ENCODE measurements around the gene PRDX4. TPM values are rescaled to one million over a fixed set of nuclear protein-coding genes. Genes with fewer than 3 reads are reported as not detected.
"Not testable (repeated sequence)": the region's sequence is repeated elsewhere in the genome, so short reads cannot be mapped to it uniquely, and the experiment has no call there.

The PRDX4 gene
- polyA plus RNA-seq, 3 donors = 83.9 to 125 (median 107) TPM

DNA sequence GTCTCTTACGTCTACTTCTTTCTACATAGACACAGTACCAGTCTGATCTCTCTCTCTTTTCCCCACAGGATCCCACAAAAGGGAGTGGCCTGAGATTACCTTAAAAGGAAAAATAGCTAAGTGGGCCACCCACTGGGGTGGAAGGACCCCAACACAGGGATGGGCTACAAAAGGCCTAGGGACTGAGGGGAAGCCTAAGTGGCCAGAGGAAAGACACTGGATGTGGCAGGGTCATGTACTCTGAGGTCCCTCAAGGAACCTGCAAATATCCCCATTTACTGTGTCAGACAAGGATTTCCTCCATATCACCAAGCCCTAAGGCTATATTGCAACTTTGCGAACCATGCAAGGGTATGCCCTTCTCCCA lies 6.5 kb upstream of the PRDX4 start:
- DNase-seq (ENCODE audit: extremely low read depth in 1 of 11, low read depth in 9 of 11, low spot score in 4 of 11) = no peak

DNA sequence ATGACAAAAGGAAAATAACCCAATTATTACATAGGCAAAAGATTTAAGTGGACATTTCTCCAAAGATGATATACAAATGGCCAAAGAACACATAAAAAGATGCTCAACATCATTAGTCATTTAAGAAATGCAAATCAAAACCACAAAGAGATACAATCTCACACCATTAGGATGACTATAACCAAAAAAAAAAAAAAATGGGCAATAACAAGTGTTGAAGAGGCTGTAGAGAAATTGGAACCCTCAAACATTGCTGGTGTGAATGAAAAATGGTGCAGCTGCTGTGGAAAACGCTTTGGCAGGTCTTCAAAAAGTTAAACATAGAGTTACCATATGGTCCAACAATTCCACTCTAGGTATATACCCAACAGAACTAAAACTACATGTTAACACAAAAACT lies 5.6 kb upstream of the PRDX4 start:
- no peak for DNase-seq (ENCODE audit: extremely low read depth in 1 of 11, low read depth in 9 of 11, low spot score in 4 of 11)

DNA sequence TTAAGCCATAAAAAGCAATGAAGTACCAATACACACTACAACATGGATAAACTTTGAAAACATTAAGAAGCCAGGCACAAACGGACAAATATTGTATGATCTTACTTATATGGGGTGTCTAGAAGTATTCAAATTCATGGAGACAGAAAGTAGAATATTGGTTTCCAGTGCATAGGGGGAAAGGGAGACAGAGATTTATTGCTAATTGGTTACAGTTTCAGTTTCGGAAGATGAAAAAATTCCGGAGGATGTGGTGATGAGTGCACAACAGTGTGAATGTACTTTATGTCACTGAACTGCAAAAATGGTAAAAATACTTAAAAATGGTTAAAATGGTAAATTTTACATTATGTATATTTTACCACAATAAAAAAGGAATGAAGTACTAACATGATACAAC lies 5.1 kb upstream of the PRDX4 start:
- no peak for DNase-seq (ENCODE audit: extremely low read depth in 1 of 11, low read depth in 9 of 11, low spot score in 4 of 11)

DNA sequence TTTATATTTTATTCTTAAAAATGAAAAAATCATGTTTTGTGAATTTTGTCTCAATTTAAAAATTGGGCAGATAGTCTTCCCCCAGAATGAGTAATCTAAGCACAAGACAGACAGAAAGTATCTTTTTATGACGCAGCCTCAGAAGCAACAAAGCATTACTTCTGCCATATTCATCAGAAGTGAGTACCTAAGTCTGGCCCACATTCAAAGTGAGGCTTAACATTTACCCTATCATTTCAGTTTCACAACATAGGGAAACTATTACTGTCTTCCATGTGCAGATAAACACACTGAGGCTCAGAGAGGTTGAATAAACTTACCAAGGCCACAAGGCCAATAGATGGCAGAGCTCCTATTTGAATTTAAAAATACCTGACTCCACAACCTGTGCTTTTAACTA lies 4.4 kb upstream of the PRDX4 start:
- DNase-seq (ENCODE audit: extremely low read depth in 1 of 11, low read depth in 9 of 11, low spot score in 4 of 11) = no peak

DNA sequence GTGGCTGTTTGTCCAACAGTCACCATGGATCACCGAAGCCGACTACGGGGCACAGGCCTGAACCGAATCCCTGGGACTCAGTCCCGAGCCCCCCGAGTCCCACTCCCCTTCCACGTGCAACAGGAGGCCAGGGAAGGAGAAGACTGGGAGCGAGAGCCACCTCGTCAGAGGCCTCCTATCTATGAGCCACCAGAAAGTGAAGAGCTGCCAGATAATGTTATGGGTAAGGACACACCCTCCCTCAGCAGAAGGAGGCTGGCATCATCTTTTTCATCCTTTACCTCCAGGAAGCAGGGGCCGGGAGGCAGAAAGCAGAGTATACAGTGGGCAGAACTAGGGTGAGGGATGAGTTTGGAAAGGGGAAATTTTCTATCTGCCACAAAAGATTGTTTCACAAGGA lies 2.8 kb upstream of the PRDX4 start:
- no peak for DNase-seq (ENCODE audit: extremely low read depth in 1 of 11, low read depth in 9 of 11, low spot score in 4 of 11)

DNA sequence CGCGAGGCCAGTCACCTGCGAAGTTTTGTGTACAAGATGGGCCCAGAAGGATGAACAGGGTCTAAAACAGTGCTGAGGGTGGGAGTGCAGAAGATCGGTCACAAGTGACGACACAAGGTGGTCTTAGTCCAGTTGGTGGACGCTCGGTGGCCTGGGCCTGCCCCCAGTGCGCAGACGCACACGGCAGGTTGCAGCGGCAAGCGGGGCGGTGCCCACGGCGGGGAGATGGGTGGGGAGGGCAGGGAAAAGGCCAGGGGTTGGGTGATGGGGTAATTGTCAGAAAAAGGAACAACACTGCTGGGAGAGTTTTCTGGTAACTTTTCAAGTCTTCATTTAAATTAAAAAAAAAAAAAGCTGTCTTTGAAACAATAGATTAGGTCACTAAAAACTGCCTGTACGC lies 1.0 kb upstream of the PRDX4 start:
- DNase-seq (ENCODE audit: extremely low read depth in 1 of 11, low read depth in 9 of 11, low spot score in 4 of 11) = no peak

DNA sequence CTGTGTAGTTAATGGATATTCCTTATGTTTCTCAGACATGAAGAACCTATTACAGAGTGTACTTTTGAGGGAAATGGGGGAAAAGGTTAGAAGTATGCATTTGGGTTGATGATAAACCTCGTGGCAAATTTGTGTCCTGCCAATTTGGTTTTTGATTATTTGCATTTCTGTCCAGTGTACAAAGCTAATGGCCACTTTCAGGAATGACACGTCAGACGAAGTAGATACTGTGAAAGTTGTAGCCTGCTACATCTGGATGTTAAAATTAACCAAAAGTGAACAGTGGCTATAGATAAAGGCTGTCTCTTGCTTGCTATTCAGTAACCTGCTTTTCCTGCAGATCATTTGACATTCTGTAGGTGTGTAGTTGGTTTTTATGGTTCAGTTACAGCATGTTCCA lies 1.0 kb downstream of the PRDX4 start:
- no peak for DNase-seq (ENCODE audit: extremely low read depth in 1 of 11, low read depth in 9 of 11, low spot score in 4 of 11)

DNA sequence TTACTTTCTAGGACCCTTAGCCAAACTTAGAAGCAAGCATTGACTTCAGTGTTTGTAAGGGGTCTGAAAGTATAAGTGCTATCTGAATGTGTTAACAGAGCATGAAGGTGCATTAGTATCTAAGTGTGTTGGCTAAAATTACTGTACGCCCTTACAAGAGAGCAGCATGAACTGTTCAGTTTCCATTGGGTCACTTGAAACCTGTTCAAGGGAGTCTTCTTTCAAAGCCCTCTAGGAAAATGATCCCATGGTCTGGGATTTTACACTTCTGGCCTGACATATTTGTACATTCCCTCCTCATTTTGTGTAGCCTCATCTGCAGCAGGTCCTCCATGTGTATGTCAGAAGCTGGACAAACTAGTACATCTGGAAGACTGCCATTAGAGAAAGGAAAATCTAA lies 3.2 kb downstream of the PRDX4 start:
- no peak for DNase-seq (ENCODE audit: extremely low read depth in 1 of 11, low read depth in 9 of 11, low spot score in 4 of 11)

DNA sequence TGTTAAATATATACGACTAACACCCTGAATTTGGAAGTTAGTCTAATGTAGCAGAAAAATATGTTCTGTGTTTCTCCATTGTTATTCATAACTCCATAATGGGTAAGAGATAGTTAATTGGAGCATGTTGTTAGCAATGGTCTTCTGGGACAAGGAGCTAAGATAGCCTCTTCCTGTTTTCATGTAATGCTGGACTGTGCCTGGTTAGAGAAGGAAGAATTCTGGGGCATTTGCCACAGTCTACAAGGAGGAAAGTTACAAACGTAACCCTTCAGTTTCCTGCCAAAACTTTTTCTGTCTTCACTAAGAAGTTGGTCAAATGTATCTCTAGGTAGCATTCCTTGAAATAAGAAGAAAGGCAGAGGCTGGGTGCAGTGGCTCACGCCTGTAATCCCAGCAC lies 5.8 kb downstream of the PRDX4 start:
- DNase-seq (ENCODE audit: extremely low read depth in 1 of 11, low read depth in 9 of 11, low spot score in 4 of 11) = no peak

DNA sequence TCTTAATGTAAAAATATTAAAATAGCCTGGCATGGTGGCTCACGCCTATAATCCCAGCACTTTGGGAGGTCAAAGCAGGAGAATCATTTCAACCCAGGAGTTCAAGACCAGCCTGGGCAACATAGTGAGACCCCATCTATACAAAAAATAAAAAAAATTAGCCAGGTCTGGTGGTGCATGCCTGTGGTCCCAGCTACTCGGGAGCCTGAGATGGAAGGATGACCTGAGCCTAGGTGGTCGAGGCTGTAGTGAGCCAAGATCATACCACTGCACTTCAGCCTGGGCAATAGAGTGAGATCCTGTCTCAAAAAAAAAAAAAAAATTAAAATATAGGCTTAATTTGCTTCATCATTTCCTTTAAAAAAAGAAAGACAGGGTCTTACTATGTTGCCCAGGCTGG lies 9.2 kb downstream of the PRDX4 start:
- DNase-seq (ENCODE audit: extremely low read depth in 1 of 11, low read depth in 9 of 11, low spot score in 4 of 11) = not testable (repeated sequence)

DNA sequence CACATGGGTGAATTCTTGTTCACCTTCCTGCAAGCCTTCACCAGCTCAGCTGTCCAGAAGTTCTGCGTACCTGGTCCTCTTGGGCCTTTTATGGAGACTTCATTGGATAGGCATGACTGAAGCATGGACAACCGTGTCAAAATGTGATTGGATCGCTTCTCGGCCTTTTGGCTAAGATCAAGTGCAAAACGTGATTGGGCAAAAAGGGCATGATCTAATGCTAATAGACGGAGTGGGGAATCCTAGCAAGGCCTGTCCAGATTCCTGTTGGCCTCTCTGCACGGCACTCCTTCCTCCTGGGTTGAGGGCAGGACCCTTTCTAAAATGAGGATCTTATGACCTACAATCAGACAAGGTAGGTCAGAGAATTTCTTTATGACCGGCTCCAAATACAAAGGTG lies 24.9 kb downstream of the PRDX4 start:
- DNase-seq (ENCODE audit: extremely low read depth in 1 of 11, low read depth in 9 of 11, low spot score in 4 of 11) = no peak

DNA sequence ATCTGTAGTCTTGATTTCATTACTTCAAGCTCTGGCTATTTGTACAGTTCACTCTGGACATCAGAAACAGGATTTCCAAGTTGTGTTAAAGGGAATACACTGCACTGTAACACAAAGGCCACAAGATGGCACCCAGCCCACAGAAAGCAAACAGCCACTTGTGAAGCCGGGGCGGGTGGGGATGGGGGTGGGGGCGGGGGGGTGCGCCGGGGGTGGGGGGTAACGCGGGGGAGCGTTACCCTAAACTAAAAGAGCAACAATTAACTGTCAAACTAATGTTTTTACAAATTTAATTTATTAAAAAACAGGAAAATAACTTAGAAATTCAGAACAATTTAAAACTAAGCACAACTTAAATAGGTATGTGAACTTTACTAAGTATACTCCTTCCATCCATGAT lies 27.3 kb downstream of the PRDX4 start:
- peak; percentile 0 to 43 (median 16) for DNase-seq (ENCODE audit: extremely low read depth in 1 of 11, low read depth in 9 of 11, low spot score in 4 of 11)

DNA sequence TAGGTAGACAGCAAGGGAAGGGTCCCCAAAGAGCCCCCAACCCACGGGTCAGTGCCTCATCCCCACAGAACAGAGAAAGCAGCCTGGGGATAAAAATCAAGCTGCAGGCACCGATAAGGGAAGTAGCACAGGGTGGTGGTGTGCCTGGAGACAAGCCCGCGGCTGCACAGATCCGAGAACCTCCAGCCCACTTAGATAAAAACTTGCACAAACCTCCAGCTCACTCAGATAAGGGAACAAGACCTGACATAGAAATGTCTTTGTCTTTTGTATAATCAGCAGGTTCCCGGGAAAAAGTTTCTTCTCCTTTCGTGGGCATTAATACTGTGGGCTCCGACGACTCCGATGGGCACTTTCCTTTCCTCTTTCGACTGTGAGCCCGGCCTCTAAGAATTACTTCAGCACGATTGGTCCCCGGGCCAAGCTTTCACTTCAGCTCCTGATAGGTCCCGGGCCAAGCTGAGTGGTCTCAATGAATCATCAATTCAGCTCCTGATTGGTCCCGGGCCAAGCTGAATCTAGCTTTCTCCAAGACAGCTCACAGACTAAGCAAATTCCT lies 32.4 kb downstream of the PRDX4 start:
- no peak for DNase-seq (ENCODE audit: extremely low read depth in 1 of 11, low read depth in 9 of 11, low spot score in 4 of 11)

DNA sequence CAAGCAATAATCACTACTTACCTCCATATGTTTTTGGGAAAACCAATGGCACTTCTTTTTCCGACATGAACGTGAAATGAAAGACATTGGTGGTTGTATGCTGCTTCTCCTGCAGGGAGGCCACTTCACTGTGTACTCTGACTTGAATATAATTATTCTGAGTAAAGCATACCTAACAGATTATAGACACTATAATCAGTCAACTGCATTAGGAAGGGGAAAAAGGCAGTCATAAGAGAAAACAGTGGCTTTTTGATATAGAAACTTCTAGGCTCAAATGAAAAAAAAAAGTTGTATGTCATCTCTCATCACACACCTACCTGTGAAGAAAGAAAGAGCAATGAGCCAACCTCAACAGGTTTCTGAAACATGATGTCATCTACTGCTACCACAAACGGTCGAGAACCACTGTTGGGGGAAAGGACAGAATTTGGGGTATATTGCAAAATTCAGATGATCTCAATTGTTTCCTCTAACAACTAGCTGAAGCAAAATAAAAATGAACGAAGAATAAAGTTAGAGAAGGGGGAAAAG lies 37.4 kb downstream of the PRDX4 start:
- no peak for DNase-seq (ENCODE audit: extremely low read depth in 1 of 11, low read depth in 9 of 11, low spot score in 4 of 11)

DNA sequence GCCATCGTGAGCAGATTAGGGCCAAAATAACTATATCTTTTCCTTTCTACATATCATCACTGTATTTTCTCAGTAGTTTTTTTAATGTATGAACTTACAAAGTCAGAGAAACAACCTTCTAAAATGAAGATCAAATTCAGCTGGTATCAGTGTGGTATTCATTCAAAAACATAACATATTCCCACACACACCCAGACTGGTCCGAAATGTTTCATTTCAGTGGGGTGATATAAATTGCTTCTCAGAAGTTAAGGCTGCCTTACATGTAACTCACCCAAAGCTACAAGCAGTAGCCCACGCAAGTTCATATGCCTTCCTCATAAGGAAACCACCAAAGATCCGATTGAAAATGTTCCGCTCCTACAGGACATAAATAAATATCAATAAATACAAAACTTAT lies 37.9 kb downstream of the PRDX4 start:
- no peak for DNase-seq (ENCODE audit: extremely low read depth in 1 of 11, low read depth in 9 of 11, low spot score in 4 of 11)

DNA sequence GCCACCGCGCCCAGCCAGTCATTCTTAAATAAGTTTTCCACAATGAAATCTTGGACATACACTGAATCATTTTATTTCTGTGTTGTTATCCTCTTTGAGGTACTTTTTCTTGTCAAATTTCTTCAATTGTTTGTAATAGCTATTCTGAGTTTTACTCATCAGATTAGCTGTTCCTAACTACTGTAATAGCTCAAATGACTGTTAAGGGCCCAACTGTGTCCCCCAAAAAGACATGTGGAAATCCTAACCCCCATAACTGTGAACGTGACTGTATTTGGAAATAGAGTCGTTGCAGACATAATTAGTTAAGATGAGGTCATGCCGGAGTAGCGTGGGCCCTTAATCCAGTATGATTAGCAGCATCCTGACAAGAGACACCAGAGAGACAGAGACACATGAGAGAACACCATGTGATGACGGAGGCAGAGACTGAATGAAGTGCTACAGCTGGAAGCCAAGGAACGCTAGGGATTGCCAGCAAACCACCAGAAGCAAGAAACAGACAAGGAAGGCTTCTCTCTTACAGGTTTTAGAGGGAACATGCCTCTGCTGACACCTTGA lies 52.9 kb downstream of the PRDX4 start:
- DNase-seq (ENCODE audit: extremely low read depth in 1 of 11, low read depth in 9 of 11, low spot score in 4 of 11) = no peak

DNA sequence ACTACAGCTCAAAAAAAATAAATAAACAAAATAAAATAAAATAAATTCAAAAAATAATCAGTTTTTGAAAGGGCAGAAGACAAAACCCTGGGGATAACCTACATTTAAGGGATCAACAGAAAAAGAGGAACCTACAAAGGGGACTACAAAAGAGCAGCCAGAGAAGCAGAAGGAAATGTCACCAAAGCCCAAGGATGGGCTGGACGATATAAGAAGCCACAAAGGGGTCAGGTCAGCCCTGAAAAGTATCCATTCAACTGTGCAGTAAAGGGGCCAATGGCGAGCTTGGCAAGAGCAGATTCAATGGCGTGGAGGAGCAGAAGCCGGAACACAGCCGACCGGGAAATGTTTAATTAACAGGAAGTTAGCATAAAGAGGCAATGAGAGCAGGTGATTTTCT lies 58.9 kb downstream of the PRDX4 start:
- no peak for DNase-seq (ENCODE audit: extremely low read depth in 1 of 11, low read depth in 9 of 11, low spot score in 4 of 11)

DNA sequence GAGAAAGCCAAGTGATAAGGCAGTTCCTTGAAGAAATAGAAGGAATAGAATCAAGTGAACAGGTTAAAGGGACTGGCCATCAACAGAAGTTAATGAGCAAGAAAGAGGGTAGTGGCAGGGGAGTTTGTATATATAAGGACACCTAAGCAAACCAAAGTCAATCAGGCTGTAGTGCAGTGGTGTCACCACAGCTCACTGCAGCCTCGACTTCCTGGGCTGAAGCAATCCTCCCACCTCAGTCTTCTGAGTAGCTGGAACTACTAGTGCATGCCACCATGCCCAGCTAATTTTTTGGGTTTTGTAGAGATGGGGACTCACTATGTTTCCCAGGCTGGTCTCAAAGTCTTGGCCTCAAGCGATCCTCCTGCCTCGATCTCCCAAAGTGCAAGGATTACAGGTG lies 59.9 kb downstream of the PRDX4 start:
- DNase-seq (ENCODE audit: extremely low read depth in 1 of 11, low read depth in 9 of 11, low spot score in 4 of 11) = no peak

DNA sequence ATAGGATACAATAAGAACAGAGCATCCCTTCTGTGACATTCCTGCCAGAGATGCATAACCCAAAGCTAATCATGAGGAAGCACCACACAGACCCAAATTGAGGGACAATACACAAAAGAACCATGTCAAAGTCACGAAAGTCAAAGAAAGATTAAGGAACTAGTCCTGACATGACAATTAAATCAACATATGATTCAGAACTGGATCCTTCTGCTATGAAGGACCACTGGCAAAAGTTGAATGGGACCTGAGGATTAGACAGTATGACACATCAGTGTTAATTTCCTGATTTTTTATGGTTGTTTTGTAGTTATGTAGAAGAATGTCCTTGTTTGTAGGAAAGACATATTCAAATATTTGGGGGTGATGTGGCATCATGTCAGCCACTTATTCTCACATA lies 61.9 kb downstream of the PRDX4 start:
- DNase-seq (ENCODE audit: extremely low read depth in 1 of 11, low read depth in 9 of 11, low spot score in 4 of 11) = no peak

DNA sequence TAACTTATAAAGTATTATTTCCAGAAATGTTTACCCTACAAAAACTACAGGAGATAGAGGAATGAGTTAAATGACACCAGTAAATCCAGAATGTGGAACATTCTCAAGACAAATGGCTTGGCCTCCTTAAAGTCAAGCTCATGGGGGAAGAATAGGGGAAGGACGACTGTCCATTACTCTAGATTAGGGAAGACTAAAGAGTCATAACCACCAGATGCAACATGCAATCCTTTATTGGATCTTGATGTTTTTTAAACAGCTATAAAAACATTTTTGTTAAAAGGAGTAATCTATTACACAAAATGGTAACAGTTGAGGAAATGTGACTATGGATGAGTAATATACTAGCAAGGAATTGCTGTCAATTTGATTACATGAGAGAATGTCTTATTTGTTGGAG lies 64.7 kb downstream of the PRDX4 start:
- no peak for DNase-seq (ENCODE audit: extremely low read depth in 1 of 11, low read depth in 9 of 11, low spot score in 4 of 11)

DNA sequence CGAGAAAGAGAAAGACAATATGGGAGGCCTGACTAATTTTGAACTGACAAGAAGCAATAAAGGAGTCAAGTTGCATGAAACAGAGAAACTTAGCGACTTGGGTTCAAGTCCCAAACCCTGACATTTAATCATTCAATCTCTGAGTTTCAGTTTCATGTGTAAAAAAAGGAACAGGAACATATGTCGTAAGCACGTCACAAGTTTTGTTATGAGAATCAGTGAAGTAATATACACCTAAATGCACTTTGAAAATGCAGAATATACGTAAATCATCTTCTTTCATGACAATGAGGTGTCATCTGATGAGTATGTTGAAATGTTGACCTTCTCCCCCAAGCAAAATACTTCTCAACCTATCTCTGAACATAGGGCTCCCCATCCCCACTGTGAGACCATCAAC lies 65.4 kb downstream of the PRDX4 start:
- no peak for DNase-seq (ENCODE audit: extremely low read depth in 1 of 11, low read depth in 9 of 11, low spot score in 4 of 11)

All from renal cortex interstitium (tissue), 11 donors.